Upper lobe of right lung (tissue), 1 donor: ENCODE data around the gene CAMK1D. TPM values are rescaled to one million over a fixed set of nuclear protein-coding genes. Genes with fewer than 3 reads are reported as not detected.

Source experiments
- ATAC-seq: fragments of 200-7000 bp; cut with Tn5 transposase; one replicate; pipeline ENCODE4 v1.9.1; 2020; ENCODE audit warnings: mild to moderate bottlenecking, moderate library complexity
- DNase-seq: peaks from one replicate; pipeline ENCODE4 v3.0.0-alpha.2; 2020
- H3K27ac ChIP-seq: fragments of 200-600 bp; one replicate; pipeline ENCODE4 v1.8.0; 2022
- H3K27me3 ChIP-seq: fragments of 200-600 bp; one replicate; pipeline ENCODE4 v1.8.0; 2022; ENCODE audit warnings: mild to moderate bottlenecking
- H3K36me3 ChIP-seq: fragments of 200-600 bp; one replicate; pipeline ENCODE4 v1.8.0; 2022
- H3K4me1 ChIP-seq: fragments of 200-600 bp; one replicate; pipeline ENCODE4 v1.8.0; 2022
- H3K4me3 ChIP-seq: fragments of 200-600 bp; one replicate; pipeline ENCODE4 v1.8.0; 2022; ENCODE audit warnings: mild to moderate bottlenecking
- H3K9me3 ChIP-seq: fragments of 200-600 bp; one replicate; pipeline ENCODE4 v1.8.0; 2022
- intact Hi-C: fragments of 100-400 bp; cut with DNase I; formaldehyde crosslinking; loops from one replicate; pipeline ENCODE4 v1.11.0; 2022
- total RNA-seq: library from RNA; stranded (reverse); fragmentation: NEBNext Ultra II Directional; extraction: Animal tissue kit (Norgen Biotek cat#: 25700); gene quantifications from one replicate; pipeline ENCODE4 v1.2.1, GENCODE V29; 2021
- TF ChIP-seq, protein P1 (sequence below): fragments of 200-600 bp; IDR thresholded peaks from one replicate; pipeline ENCODE4 v1.8.0; 2022; ENCODE audit warnings: antibody characterized with exemption
- donor health status: DM: no; HTN: yes; CAD: no; lungs with severe emphysema.

The CAMK1D gene
- total RNA-seq, 1 donor from 2014 or later, result 17.1 TPM

- TF ChIP-seq, protein P1, sequence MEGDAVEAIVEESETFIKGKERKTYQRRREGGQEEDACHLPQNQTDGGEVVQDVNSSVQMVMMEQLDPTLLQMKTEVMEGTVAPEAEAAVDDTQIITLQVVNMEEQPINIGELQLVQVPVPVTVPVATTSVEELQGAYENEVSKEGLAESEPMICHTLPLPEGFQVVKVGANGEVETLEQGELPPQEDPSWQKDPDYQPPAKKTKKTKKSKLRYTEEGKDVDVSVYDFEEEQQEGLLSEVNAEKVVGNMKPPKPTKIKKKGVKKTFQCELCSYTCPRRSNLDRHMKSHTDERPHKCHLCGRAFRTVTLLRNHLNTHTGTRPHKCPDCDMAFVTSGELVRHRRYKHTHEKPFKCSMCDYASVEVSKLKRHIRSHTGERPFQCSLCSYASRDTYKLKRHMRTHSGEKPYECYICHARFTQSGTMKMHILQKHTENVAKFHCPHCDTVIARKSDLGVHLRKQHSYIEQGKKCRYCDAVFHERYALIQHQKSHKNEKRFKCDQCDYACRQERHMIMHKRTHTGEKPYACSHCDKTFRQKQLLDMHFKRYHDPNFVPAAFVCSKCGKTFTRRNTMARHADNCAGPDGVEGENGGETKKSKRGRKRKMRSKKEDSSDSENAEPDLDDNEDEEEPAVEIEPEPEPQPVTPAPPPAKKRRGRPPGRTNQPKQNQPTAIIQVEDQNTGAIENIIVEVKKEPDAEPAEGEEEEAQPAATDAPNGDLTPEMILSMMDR, result no peak
- no peak for DNase-seq
- intact Hi-C loops, result no loop called here
Observed at GRCh38 chr10:12381536-12382156, 32.3 kb downstream of the CAMK1D start.

DNA sequence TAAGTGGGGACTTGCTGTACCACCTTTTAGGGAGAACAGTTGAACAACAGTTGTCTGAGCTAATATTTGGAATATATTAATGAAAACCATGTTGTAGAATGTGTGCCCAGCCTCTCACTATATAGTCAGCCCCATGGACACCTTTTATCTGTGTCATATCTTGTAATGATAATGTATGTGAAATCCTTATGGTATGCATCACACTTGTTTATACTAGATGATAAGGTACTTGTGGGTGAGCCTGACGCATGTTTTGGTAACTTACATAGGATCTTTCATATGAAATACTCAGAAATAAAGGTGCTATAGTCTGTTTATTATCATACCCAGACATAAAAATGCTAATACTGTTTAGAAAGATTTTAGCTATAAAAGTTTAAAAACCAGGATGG is 32.8 kb downstream of the CAMK1D start:
- H3K4me3 ChIP-seq, result no peak overlapping the region
- no peaks in the 10 kb centered on the region for H3K9me3 ChIP-seq
- ATAC-seq (no peak), DNase-seq (no peak)
- no peaks in the 10 kb centered on the region for H3K4me1 ChIP-seq
- no peaks in the 10 kb centered on the region for H3K27me3 ChIP-seq
- TF ChIP-seq, protein P1, result no peak
- no peaks in the 10 kb centered on the region for H3K36me3 ChIP-seq
- intact Hi-C loops, result no loop called here
- no peak overlapping the region for H3K27ac ChIP-seq

More at GRCh38 chr10:12381536-12382156, 32.3 kb downstream of the CAMK1D start:
- no peaks in the 10 kb centered on the region for H3K36me3 ChIP-seq
- ATAC-seq, result no peak
- no peak overlapping the region for H3K27ac ChIP-seq
- no peaks in the 10 kb centered on the region for H3K4me1 ChIP-seq
- H3K27me3 ChIP-seq, result no peaks in the 10 kb centered on the region
- no peaks in the 10 kb centered on the region for H3K9me3 ChIP-seq
- no peak overlapping the region for H3K4me3 ChIP-seq

DNA sequence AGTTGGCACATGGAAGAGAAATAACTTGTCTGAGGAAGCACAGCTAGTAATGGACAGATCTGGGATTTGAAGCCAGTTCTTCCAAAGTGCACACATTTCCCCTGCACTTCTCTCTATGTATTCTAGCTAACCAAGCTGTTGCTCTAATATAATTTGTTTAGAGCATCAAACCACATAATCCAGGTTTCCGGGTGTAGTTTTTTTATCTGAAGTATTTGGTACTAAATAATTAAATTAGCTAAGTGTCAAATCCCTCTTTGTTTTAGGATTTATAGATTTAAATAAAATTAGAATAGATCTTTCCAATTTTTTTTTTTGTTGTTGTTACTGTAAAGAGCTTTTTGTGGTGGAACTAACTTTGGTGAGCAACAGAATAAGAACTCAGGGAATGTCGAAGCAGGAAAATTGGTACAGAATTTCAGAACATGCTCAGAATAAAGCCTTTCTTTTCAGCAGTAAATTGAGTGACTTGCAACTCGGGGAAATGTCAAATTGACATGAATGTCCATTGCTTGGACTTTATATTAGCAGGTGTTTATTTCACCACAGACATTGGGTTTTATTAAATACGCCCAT is 33.7 kb downstream of the CAMK1D start:
- Histone ChIP-seq H3K9me3 (no peaks in the 10 kb centered on the region), H3K4me1 (no peaks in the 10 kb centered on the region), H3K4me3 (no peak overlapping the region), H3K27ac (no peak overlapping the region), H3K36me3 (no peaks in the 10 kb centered on the region), H3K27me3 (no peaks in the 10 kb centered on the region)
- no peak for ATAC-seq
- TF ChIP-seq, protein P1, result no peak
- no peak for DNase-seq
- intact Hi-C loops, result no loop called here

DNA sequence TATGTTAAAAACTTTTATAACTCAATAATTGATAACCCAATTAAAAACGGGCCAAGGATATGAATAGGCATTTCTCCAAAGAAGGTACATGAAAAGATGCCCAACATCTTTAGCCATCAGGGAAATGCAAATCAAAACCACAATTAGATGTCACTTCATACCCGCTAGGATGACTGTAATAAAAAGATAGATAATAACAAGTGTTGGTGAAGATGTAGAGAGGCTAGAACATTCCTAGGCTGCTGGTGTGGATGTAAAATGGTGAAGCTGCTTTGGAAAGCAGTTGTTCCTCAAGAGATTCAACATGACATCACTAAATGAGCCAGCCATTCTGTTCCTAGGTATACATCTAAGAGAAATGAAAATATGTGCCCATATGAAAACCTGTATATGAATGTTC is 35.6 kb downstream of the CAMK1D start:
- H3K27ac ChIP-seq, result no peak overlapping the region
- H3K4me3 ChIP-seq, result no peak overlapping the region
- H3K27me3 ChIP-seq, result no peaks in the 10 kb centered on the region
- intact Hi-C loops, result no loop called here
- no peaks in the 10 kb centered on the region for H3K9me3 ChIP-seq
- DNase-seq (no peak), ATAC-seq (no peak)
- no peaks in the 10 kb centered on the region for H3K36me3 ChIP-seq
- peaks cover 7% of the 10 kb centered on the region for H3K4me1 ChIP-seq
- TF ChIP-seq, protein P1, result no peak

- Histone ChIP-seq H3K9me3 (no peaks in the 10 kb centered on the region), H3K4me1 (peaks cover 7% of the 10 kb centered on the region), H3K27me3 (no peaks in the 10 kb centered on the region), H3K36me3 (no peaks in the 10 kb centered on the region), H3K4me3 (no peak overlapping the region), H3K27ac (no peak overlapping the region)
- DNase-seq, result no peak
- TF ChIP-seq, protein P1, result no peak
- intact Hi-C loops, result no loop called here
- ATAC-seq, result no peak
Observed at GRCh38 chr10:12387561-12388210, 38.3 kb downstream of the CAMK1D start.
